CMK (cell line): ENCODE measurements around the gene TADA2B.
"Not testable (repeated sequence)": the region's sequence is repeated elsewhere in the genome, so short reads cannot be mapped to it uniquely, and the experiment has no call there.

Source experiments
- DNase-seq: peaks from one replicate; pipeline ENCODE4 v3.0.0-alpha.2; 2010; ENCODE audit warnings: low read depth

TADA2B gene

GRCh38 chr4:7083597-7084563 lies 40.7 kb downstream of the TADA2B start:
- no peak for DNase-seq

GRCh38 chr4:7084564-7084961 lies 41.4 kb downstream of the TADA2B start:
- DNase-seq: not testable (repeated sequence)

- no peak for DNase-seq
These were observed 43.2 kb downstream of the TADA2B start for GRCh38 chr4:7086384-7086783.

GRCh38 chr4:7087036-7087435 lies 43.9 kb downstream of the TADA2B start:
- no peak for DNase-seq

- DNase-seq: no peak
These were observed 46.2 kb downstream of the TADA2B start for GRCh38 chr4:7089213-7089986.

- DNase-seq: no peak
These were observed 48.9 kb downstream of the TADA2B start for GRCh38 chr4:7092026-7092425.

- no peak for DNase-seq
These were observed 51.7 kb downstream of the TADA2B start for GRCh38 chr4:7094916-7095315.

- DNase-seq: no peak
These were observed 52.5 kb downstream of the TADA2B start for GRCh38 chr4:7095611-7096155.

GRCh38 chr4:7096236-7096635 lies 53.1 kb downstream of the TADA2B start:
- no peak for DNase-seq

GRCh38 chr4:7101692-7102515 lies 58.7 kb downstream of the TADA2B start:
- DNase-seq: peak; percentile 53

GRCh38 chr4:7102516-7102909 lies 59.3 kb downstream of the TADA2B start:
- not testable (repeated sequence) for DNase-seq

GRCh38 chr4:7103031-7103606 lies 59.9 kb downstream of the TADA2B start:
- peak; percentile 53 for DNase-seq

- DNase-seq: no peak
These were observed 60.6 kb downstream of the TADA2B start for GRCh38 chr4:7103607-7104365.

GRCh38 chr4:7104366-7105031 lies 61.3 kb downstream of the TADA2B start:
- no peak for DNase-seq

- DNase-seq: no peak
These were observed 62.1 kb downstream of the TADA2B start for GRCh38 chr4:7105276-7105675.

- DNase-seq: no peak
These were observed 64.2 kb downstream of the TADA2B start for GRCh38 chr4:7107166-7107905.
